Inflammatory macrophage treated with lipopolysaccharide for 4 hours (primary cell): ENCODE results near the gene NUP153.
"Not testable (repeated sequence)": the region's sequence is repeated elsewhere in the genome, so short reads cannot be mapped to it uniquely, and the experiment has no call there.

Experiments used
- DNase-seq: peaks from one replicate; pipeline ENCODE4 v3.0.0-alpha.2; 2020

The NUP153 gene

DNA sequence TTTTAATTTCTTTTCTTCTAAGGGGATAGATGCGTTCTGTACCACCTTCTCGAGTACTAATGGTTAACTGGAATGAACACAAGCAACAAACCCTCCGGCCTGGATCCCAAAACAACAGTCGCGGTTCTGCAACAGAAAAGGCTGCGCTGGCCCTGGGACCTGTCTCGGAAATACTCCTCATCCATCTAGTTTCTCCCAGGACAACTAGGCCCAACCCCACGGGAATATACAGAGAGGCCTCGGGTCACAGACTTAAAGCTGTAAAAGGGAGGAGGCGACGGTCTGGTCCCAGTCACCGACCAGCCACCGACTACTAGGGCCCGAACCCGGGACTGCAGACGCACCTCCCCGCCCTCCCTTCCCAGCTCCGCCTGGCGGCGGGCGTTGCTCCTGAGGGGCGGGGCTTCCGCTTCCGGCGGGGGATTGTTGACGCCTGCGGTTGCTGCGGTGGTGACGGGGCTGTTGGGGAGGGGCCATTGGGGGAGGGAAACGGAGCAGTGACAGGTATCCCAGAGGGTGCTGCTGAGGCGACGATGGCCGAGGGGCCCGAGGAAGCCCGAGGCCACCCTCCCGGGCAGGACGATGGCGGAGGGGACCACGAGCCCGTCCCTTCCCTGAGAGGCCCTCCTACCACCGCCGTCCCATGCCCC lies 106.7 kb downstream of the NUP153 start, which contains the start of gene FAM8A1:
Gene FAM8A1, plus strand, starts transcription at position 426 of the 650 bp plus-strand sequence. Its CDS starts 108 bp downstream, at position 534.
- DNase-seq, result peak; percentile 91

DNA sequence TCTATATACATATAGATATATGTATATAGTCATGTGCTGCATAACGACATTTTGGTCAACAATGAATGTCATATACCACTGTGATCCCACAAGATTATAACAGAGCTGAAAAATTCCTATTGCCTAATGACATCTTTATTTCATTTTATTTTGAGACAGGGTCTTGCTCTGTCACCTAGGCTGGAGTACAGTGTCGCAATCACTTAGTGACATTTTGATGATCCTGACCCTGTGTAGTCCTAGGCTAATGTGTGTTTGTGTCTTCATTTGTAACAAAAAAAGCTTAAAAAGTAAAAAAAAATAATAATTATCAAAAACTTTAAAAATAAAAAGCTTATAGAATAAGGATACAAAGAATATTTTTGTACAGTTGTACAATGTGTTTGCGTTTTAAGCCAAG lies 110.6 kb downstream of the NUP153 start:
- no peak for DNase-seq

DNA sequence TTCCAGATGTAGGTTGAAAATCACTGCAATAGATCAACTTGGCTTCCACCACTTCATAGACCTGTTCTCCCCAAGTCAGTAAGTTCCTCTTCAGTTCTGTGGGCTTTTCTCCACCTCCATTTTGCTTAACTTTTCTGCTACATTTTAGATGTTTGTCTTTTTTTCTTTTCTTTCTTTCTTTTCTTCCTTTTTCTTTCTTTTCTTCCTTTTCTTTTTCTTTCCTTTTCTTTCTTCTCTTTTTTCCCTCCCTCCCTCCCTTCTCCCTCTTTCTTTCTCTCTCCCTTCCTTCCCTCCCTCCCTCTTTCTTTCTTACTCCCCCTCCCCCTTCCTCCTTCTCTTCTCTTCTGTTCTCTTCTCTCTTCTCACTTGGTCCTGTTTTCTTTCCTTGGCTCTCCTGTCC lies 113.5 kb downstream of the NUP153 start:
- no peak for DNase-seq

DNA sequence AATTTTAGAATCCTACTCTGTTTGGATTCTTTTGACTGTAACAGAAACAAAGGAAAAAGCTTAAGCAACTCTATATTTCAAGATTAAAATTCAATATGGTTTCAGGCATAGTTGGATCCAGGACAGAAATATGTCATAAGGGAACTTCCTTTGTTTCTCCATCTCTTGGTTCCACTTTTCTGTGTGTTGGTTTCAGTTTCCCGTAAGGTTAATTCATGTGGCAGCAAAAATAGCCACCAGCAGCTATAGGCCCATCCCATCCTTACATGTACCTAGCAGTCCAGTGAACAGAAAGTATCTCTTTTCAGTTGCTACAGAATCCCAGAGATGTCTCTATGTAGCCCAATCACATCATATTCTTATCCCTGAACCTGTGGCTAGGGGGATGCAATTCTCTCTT lies 115.4 kb downstream of the NUP153 start:
- DNase-seq, result peak; percentile 93

DNA sequence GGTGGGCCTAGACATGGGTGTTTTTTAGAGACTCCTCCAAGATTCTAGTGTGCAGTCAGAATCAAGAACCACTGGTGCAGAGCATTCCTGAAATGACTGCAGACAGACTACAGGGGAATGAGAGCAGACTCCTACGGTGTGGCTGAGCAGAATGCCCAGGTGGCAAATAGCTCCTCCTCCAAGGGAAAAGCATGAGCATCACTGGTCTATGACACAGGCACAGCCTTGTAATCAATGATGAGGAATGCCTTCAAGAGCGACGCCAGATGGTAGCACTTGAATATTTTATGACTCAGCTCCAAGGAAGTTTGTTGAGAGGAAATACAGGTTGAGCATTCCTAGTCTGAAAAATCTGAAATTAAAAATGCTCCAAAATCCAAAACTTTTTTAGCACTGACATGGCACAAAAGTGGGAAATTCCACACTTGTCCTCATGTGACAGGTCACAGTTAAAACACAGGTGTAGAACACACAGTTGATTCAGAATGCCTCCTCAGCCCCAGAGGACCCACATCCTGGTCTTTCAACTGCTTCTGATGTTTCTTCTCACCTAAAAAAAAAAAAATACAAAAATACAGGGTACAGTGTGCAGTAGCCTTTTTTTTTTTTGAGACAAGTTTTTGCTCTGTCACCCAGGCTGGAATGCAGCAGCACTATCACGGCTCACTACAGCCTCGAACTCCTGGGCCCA lies 117.2 kb downstream of the NUP153 start:
- no peak for DNase-seq

DNA sequence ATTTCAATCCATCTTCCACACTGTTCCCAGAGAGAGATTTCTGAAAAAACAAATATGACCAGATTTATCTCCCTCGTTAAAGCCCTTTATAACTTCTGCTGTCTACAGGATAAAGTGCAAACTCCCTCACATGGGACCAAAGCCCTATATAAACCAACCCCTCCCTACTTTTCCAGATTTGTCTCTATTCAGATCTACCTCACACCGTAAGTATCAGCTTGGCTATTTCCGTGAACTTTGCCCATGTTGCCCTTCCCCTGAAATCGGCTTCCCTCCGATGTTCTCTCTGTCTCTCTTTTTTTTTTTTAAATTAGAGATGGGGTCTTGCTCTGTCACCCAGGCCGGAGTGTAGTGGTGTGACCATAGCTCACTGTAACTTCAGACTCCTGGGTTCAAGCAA lies 118.7 kb downstream of the NUP153 start:
- DNase-seq, result no peak

DNA sequence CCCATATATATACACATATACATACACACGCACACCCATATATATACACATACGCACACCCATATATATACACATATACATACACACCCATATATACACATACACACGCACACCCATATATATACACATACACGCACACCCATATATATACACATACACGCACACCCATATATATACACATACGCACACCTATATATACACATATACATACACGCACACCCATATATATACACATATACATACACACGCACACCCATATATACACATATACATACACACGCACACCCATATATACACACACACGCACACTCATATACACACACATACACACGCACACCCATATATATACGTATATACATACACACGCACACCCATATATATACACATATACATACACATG lies 120.1 kb downstream of the NUP153 start:
- not testable (repeated sequence) for DNase-seq

DNA sequence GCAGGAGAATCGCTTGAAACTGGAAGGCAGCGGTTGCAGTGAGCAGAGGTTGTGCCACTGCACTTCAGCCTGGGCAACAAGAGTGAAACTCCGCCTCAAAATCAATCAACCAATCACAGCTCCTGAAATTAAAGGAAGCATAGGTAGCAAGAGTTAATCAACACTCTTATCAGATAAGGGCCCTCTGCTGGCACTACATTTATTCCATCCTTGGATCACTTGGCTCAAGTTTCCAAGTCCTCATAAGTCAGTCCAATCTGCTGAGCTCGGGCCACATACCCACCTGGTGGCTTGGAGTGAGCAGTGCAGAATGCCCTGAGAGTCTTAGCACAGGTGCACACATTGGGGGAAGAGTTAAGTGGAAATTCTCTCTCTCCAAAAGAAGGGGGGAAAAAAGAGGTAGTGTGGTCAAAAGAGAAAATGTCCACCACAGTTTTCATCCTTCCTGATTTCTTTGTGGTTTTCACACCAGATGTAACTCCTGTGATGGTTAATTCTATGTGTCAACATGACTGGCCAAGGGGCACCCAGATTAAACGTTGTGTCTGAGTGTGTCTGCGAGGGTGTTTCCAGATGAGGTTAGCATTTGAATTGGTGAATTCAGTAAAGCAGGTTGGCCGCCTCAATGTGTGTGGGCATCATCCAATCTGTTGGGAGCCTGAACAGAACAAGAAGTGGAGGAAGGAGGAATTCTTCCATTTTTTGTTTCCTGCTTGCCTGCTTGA lies 120.8 kb downstream of the NUP153 start:
- peak; percentile 29 for DNase-seq

DNA sequence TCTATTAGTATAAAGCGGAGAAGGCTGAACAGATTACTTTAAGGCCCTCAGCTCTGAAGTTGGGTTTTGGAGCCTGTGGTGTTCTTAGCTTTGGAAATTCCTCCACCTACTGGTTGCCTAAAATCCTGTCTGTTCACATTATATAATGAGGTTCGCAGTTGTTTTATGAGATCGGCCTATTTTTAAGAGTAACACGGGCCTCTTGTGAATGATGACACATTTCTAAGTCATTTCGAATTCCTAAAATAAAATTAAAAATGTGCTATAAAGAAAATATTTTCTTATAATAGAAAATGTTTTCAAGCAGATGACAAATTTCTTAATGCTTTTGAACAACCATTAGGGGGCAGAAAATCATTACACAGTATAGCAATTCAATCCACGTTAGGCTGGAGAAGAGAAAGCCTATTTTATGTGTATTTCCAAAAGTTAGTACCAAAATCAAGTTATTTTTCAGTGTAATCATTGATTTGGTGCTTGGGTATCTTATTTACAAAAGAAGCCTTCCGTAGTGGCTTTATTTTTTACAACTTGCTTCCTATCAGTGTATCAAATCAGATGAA lies 122.4 kb downstream of the NUP153 start:
- peak; percentile 51 for DNase-seq

DNA sequence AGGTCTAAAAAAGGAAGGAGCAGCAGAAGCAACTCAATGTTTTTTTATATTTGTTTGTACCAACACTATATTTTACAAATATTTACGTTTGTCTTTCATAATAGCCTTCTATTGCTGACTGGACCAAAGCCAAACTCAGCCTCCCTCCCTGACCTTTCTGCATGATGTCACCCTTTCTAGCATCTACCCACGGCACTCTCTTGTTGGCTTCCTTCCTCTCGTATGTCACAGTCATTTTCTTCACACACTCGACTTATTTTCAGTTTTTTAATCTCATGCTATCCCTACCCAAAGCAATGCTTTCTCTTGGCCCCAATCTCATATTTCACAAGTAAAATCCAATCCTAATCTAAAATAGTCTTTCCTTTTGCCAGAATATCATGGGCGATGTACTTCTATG lies 122.9 kb downstream of the NUP153 start:
- peak; percentile 73 for DNase-seq

DNA sequence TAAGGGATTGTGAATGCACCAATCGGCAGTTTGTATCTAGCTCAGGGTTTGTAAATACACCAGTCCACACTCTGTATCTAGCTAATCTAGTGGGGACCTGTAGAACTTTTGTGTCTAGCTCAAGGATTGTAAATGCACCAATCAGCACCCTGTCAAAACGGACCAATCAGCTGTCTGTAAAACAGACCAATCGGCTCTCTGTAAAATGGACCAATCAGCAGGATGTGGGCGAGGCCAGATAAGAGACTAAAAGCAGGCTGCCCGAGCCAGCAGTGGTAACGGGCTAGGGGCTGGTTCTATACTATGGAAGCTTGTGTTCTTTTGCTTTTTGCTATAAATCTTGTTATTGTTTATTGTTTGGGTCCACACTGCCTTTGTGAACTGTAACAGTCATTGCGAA lies 125.4 kb downstream of the NUP153 start:
- DNase-seq, result not testable (repeated sequence)

DNA sequence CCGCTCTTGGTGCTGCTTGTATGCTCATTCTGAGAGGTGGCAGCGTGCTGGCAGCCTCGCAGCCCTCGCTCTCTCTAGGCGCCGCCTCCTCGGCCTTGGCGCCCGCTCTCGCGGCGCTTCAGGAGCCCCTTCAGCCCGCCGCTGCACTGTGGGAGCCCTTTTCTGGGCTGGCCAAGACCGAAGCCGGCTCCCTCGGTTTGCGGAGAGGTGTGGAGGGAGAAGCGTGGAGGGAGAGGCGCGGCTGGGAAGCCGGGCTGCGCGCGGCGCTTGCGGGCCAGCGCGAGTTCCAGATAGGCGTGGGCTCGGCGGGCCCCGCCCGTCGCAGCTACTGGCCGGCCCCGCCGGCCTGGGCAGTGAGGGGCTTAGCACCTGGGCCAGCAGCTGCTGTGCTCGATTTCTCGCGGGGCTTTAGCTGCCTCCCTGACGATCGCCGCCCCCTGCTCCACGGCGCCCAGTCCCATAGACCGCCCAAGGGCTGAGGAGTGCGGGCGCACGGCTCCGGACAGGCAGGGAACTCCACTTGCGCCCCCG lies 126.1 kb downstream of the NUP153 start:
- DNase-seq, result peak; percentile 8

DNA sequence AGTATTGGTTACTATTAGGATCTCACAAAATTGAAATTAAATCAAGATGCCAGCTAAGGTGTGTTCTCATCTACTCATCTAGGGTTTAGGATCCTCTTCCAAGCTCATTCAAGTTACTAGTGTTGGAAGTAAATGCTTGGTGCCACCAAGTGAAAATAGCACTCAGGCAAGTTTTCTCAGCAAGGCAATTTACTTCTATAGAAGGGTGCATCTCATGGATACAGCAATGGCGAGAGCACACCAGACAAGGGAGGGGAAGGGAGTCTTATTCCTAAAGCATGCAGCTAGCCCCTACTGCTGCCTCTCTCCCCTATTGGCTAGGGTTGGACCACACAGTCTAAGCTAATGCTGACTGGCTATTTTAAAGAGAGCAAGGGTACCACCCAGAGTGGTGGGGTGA lies 129.7 kb downstream of the NUP153 start:
- DNase-seq, result no peak

DNA sequence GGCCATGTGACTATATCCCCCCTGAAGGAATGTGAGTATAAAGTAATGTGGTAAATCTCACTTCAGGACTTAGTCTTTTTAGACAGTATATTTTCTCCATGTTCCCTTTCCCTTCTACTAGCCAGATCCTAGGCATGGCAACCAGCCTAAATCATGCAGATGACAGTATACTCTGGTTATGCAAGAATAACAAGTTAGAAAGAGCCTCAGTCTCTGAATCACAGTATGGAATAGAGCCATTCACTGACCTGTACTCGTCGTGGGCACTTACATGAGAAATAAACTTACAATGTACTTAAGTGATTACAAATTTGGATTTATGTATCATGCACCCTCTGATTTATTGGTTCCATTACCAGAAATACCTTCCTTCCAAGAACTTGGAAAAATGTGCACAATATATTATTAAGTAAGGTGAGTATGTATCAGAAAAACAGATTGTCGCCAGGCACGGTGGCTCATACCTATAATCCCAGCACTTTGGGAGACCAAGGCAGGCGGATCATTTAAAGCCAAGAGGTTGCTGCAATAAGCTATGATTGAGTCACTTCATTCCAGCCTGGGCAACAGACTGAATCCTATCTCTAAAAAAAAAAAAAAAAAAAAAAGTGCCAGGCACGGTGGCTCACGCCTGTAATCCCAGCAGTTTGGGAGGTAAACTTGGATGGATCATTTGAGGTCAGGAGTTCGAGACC lies 131.7 kb downstream of the NUP153 start:
- DNase-seq, result no peak

DNA sequence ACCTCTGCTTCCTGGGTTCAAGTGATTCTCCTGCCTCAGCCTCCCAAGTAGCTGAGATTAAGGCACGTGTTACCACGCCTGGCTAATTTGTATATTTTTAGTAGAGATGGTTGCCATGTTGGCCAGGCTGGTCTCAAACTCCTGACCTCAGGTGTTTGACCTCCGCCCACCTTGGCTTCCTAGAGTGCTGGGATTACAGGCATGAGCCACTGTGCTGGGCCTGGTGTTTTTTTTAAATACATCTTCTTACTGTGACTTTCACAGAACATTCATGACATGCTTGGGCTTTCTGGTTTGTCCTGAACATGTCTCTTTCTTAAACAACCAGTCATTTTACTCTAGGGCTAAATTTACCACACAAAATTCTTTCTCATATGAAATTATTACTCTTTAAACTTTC lies 141.3 kb downstream of the NUP153 start:
- no peak for DNase-seq
